Vagina (tissue), 2 donors: ENCODE measurements around the gene PTPRM. TPM values are rescaled to one million over a fixed set of nuclear protein-coding genes. Genes with fewer than 3 reads are reported as not detected.
"Not testable (repeated sequence)": the region's sequence is repeated elsewhere in the genome, so short reads cannot be mapped to it uniquely, and the experiment has no call there.

Experiments
- DNase-seq, 2 donors: peaks; one replicate each; pipeline ENCODE4 v3.0.0-alpha.2; 2017; ENCODE audit errors: extremely low spot score in 2 of 2
- H3K27ac ChIP-seq: fragments of 200-600 bp; sonication (generic); one replicate; pipeline ENCODE4 v1.5.1; 2019
- H3K27me3 ChIP-seq: fragments of 200-600 bp; sonication (generic); one replicate; pipeline ENCODE4 v1.5.1; 2019
- H3K36me3 ChIP-seq, 2 donors: fragments of 200-600 bp; sonication (generic); one replicate each; pipeline ENCODE4 v1.5.1; 2017 to 2019
- H3K4me1 ChIP-seq: fragments of 200-600 bp; sonication (generic); one replicate; pipeline ENCODE4 v1.5.1; 2019
- H3K4me3 ChIP-seq, 2 donors: fragments of 200-600 bp; sonication (generic); 1 replicate in 1 of 2; 2 replicates in 1 of 2; pipeline ENCODE4 v1.5.1; 2016 to 2019
- H3K9me3 ChIP-seq: fragments of 200-600 bp; sonication (generic); one replicate; pipeline ENCODE4 v1.5.1; 2019
- CTCF ChIP-seq, 3 experiments: fragments of 450-650 bp in 2 of 3; fragments of 200-600 bp in 1 of 3; sonication (generic) in 1 of 3; IDR thresholded peaks; one replicate each; pipeline ENCODE4 v1.5.1; 2017 to 2019; ENCODE audit warnings: antibody characterized with exemption in 3 of 3, mild to moderate bottlenecking in 2 of 3, moderate library complexity in 2 of 3
- POLR2A ChIP-seq, 2 donors: fragments of 450-650 bp; IDR thresholded peaks; one replicate each; pipeline ENCODE4 v1.6.1; 2017; ENCODE audit warnings: antibody characterized with exemption in 2 of 2, mild to moderate bottlenecking in 2 of 2, moderate library complexity in 2 of 2
- POLR2AphosphoS5 ChIP-seq, 2 donors: sonication (generic); formaldehyde crosslinking; IDR thresholded peaks; one replicate each; pipeline ENCODE4 v1.9.0; 2017; ENCODE audit warnings: antibody characterized with exemption in 2 of 2, mild to moderate bottlenecking in 2 of 2, low read depth in 1 of 2; ENCODE audit not compliant: insufficient read depth in 1 of 2
- intact Hi-C: fragments of 100-400 bp; cut with DNase I; formaldehyde crosslinking; loops from one replicate; pipeline ENCODE4 v1.15.1; 2023
- total RNA-seq: library from RNA; depleted of rRNA; stranded (reverse); fragments of >200 nt; gene quantifications from one replicate; pipeline ENCODE4 v1.2.3, GENCODE V29; 2016

Gene PTPRM
- total RNA-seq, 1 donor from 2014 or later = 60.2 TPM

DNA sequence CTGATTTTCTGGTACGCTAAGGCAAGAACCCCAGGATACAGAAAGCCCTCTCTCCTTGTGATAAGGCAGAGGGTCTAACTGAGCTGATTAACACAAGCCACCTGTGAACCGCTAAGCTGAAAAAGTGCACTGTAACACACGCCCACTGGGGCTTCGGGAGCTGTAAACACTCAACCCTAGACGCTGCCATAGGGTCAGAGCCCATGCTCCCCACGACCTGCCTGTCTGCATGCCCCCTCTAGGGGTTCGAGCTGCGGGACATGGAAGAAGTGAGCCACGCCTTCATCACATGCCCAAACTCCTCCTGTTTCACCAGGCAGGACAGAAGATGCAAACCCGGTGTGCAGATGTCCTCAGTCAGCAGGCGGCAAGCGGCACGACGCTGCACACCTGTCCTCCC, 868.3 kb downstream of the PTPRM start:
- Histone ChIP-seq H3K27ac (no peak overlapping the region), H3K36me3 (no peaks in the 10 kb centered on the region), H3K4me3 (no peak overlapping the region), H3K27me3 (no peaks in the 10 kb centered on the region), H3K4me1 (no peaks in the 10 kb centered on the region), H3K9me3 (no peaks in the 10 kb centered on the region)
- no peak for TF ChIP-seq CTCF (IDR thresholded peaks at IDR 0.05)
- no peak for TF ChIP-seq POLR2A (IDR thresholded peaks at IDR 0.05)
- no peak for TF ChIP-seq POLR2AphosphoS5 (IDR thresholded peaks at IDR 0.05; ENCODE audit: insufficient read depth in 1 of 2, low read depth in 1 of 2)
- intact Hi-C loops = no loop called here
- DNase-seq = no peak

- intact Hi-C loops = no loop called here
- H3K4me3 ChIP-seq = no peak overlapping the region
- no peaks in the 10 kb centered on the region for H3K9me3 ChIP-seq
- no peak for TF ChIP-seq CTCF (IDR thresholded peaks at IDR 0.05)
- TF ChIP-seq POLR2AphosphoS5 (IDR thresholded peaks at IDR 0.05; ENCODE audit: insufficient read depth in 1 of 2, low read depth in 1 of 2) = no peak
- no peak for TF ChIP-seq POLR2A (IDR thresholded peaks at IDR 0.05)
- no peak for DNase-seq
- no peak overlapping the region for H3K27ac ChIP-seq
- H3K27me3 ChIP-seq = no peaks in the 10 kb centered on the region
- no peaks in the 10 kb centered on the region for H3K4me1 ChIP-seq
- H3K36me3 ChIP-seq = no peaks in the 10 kb centered on the region
These were observed 871.9 kb downstream of the PTPRM start for GRCh38 chr18:8439055-8439454.

DNA sequence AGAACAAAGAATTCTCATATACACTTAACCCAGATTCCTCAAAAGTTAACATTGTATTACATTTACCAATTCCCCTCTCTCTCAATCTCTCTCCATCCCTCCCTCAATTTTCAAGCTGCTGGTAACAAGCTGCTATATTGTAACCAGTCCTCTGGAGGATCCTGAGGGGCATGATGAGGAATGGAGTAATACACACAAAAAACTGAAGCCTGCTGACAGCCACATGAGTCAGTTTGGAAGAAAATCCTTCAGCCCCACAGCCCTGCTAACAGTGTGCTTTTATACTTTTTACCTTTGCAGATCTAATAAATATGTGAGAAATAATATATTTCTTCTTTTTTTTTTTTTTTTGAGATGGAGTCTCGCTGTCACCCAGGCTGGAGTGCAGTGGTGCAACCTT, 876.4 kb downstream of the PTPRM start:
- Histone ChIP-seq H3K9me3 (no peaks in the 10 kb centered on the region), H3K36me3 (no peaks in the 10 kb centered on the region), H3K4me1 (no peaks in the 10 kb centered on the region), H3K27me3 (no peaks in the 10 kb centered on the region), H3K27ac (no peak overlapping the region), H3K4me3 (no peak overlapping the region)
- intact Hi-C loops = no loop called here
- DNase-seq = no peak
- TF ChIP-seq POLR2A (IDR thresholded peaks at IDR 0.05) (no peak), CTCF (IDR thresholded peaks at IDR 0.05) (no peak), POLR2AphosphoS5 (IDR thresholded peaks at IDR 0.05; ENCODE audit: insufficient read depth in 1 of 2, low read depth in 1 of 2) (no peak)

- H3K27ac ChIP-seq, H3K4me3 ChIP-seq, H3K4me1 ChIP-seq, DNase-seq, H3K36me3 ChIP-seq, H3K27me3 ChIP-seq, intact Hi-C loops, H3K9me3 ChIP-seq: not testable (repeated sequence)
These were observed 879.8 kb downstream of the PTPRM start for GRCh38 chr18:8446936-8447335.

DNA sequence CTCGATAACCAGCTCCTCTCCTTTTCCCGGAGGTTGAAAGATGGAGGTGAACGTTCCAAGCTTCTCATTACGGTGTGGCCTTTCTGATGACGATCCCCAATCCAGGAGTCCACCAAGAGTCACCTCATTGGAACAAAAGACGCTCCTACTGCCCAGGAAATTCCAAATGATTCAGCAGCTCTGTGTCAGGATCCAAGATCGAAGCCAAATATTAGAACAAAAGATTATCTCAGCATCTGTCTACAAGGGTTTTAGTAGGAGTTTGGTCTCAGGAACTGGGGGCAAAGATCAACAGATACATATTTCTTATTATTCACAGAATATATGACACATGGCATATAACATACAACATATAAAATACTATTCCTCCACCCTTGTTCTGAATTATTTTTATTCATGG, 881.0 kb downstream of the PTPRM start:
- TF ChIP-seq POLR2AphosphoS5 (IDR thresholded peaks at IDR 0.05; ENCODE audit: insufficient read depth in 1 of 2, low read depth in 1 of 2) = no peak
- TF ChIP-seq POLR2A (IDR thresholded peaks at IDR 0.05) = no peak
- no peak for TF ChIP-seq CTCF (IDR thresholded peaks at IDR 0.05)
- H3K4me1 ChIP-seq = no peaks in the 10 kb centered on the region
- no peaks in the 10 kb centered on the region for H3K27me3 ChIP-seq
- intact Hi-C loops = no loop called here
- no peak overlapping the region for H3K4me3 ChIP-seq
- no peaks in the 10 kb centered on the region for H3K9me3 ChIP-seq
- no peak for DNase-seq
- no peak overlapping the region for H3K27ac ChIP-seq
- H3K36me3 ChIP-seq = no peaks in the 10 kb centered on the region

DNA sequence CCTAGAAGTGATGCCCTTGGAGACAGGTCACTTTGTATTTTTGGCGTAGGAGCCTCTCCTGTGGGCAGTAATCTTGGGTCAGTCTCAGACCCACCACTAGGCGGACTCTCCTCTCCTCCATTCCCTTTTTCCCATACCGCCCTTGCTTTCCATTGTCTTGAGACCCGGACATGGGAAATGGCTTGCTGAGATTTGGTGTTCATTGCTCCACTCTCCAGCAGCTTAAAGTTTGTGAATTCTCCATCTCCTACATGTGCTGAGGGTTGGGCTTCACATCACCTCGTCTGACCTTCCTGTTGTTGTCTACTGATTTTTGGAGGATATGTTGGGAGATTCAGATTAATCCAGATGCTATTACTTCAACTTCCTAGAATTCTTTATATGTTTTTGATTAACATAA, 882.9 kb downstream of the PTPRM start:
- H3K36me3 ChIP-seq = no peaks in the 10 kb centered on the region
- DNase-seq = no peak
- H3K27me3 ChIP-seq = no peaks in the 10 kb centered on the region
- intact Hi-C loops = no loop called here
- no peak overlapping the region for H3K4me3 ChIP-seq
- no peaks in the 10 kb centered on the region for H3K4me1 ChIP-seq
- H3K9me3 ChIP-seq = no peaks in the 10 kb centered on the region
- no peak overlapping the region for H3K27ac ChIP-seq
- TF ChIP-seq POLR2AphosphoS5 (IDR thresholded peaks at IDR 0.05; ENCODE audit: insufficient read depth in 1 of 2, low read depth in 1 of 2) (no peak), CTCF (IDR thresholded peaks at IDR 0.05) (no peak), POLR2A (IDR thresholded peaks at IDR 0.05) (no peak)
